HG02798 (cell line): ENCODE results near the gene ZFY.
"Not testable (repeated sequence)": the region's sequence is repeated elsewhere in the genome, so short reads cannot be mapped to it uniquely, and the experiment has no call there.

Experiments
- ATAC-seq: cut with Tn5 transposase; IDR thresholded peaks from one replicate; pipeline ENCODE4 v1.9.1; 2021; ENCODE audit warnings: mild to moderate bottlenecking; ENCODE audit not compliant: unreplicated experiment, poor library complexity

Gene ZFY

GRCh38 chrY:2972708-2973107, 37.5 kb downstream of the ZFY start:
- ATAC-seq = peak; percentile 38

- peak; percentile 64 for ATAC-seq
These were observed 38.0 kb downstream of the ZFY start for GRCh38 chrY:2973110-2973751.

DNA sequence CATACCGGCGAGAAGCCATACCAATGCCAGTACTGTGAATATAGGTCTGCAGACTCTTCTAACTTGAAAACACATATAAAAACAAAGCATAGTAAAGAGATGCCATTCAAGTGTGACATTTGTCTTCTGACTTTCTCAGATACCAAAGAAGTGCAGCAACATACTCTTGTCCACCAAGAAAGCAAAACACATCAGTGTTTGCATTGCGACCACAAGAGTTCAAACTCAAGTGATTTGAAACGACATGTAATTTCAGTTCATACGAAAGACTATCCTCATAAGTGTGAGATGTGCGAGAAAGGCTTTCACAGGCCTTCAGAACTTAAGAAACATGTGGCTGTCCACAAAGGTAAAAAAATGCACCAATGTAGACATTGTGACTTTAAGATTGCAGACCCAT, 44.1 kb downstream of the ZFY start:
- ATAC-seq = no peak

GRCh38 chrY:2984491-2984890, 49.3 kb downstream of the ZFY start:
- ATAC-seq = no peak

GRCh38 chrY:2987178-2987577, 52.0 kb downstream of the ZFY start:
- not testable (repeated sequence) for ATAC-seq

DNA sequence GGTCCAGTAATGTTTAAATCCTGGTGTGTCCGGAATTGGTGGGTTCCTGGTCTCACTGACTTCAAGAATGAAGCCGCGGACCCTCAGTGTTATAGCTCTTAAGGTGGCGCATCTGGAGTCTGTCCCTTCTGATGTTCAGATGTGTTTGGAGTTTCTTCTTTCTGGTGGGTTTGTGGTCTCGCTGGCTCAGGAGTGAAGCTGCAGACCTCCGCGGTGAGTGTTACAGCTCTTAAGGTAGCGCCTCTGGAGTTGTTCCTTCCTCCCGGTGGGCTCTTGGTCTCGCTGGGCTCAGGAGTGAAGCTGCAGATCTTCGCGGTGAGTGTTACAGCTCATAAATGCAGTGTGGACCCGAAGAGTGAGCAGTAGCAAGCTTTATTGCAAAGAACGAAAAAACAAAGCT, 62.2 kb downstream of the ZFY start:
- not testable (repeated sequence) for ATAC-seq

DNA sequence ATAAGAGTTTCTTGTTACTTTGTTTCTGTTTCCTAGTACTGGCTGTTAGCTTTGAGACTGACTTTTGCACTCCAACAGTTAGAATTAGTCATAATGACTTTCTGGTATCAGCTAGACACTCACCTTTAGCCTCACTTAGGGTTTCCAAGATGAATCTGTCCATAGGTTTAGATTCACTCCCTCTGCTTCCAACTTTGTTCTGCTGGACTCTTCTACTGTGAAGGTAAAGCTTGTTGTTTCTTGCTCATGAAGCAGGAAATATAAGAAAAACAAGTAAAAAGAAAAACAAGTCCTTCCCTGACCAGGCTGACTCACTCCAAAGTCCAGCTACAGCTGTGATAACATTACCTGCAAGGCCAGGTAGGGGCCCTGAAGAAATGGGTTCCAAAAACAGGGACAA, 67.0 kb downstream of the ZFY start:
- no peak for ATAC-seq

GRCh38 chrY:3002680-3003515, 67.7 kb downstream of the ZFY start:
- ATAC-seq = peak; percentile 50

DNA sequence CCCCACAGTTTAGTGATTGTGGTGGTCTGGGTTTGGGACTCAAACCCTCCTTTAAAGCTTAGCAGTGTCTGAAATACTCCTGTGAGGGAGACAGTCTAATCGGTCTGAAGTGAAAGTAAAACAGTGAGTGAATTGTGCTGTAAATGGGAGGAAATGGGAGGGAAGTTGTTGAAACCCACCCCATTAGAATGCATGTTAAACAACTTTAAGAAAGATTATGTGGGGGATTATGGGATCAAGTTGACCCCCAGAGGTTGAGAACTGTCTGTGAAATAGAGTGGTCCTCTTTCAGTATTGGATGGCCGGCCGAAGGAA, 68.3 kb downstream of the ZFY start:
- ATAC-seq = peak; percentile 36

- peak; percentile 57 for ATAC-seq
These were observed 68.7 kb downstream of the ZFY start for GRCh38 chrY:3003846-3004245.

DNA sequence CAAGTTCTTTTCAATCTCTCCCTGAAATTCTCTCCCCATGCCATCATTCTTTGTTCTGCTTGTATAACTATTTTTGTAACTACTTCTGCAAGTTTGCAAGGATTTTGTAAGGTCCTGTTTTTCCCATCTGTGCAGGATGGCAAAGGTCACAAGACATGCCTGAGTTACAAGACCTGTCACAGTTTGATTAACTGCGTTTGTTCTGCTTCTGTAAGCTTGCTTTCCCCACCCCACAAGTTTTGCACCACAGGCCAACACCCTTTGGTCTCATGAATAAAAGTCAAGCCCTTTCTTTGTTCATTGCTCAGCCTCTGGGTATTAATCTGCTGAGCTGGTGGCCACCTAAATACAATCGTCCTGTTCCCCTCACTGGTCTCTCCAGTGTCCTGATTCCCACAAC, 70.8 kb downstream of the ZFY start:
- not testable (repeated sequence) for ATAC-seq

DNA sequence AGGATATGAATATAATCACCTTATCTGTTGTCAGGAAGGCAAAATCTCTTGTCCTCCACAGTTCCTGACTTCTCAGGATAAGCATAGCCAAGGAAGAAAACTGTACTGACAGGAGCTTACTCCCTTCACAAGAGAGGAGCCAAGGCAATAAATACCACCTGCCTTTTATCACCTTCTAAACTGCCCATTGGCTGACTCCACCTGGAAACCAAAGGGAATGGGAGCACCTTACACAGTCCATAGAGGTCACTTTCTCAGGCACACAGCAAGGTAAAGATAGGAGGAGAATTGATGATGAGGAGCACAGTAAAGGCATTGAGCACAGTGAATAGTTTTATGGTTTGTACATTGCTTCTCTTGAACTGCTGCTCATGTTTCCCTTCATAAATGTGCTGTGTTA, 72.8 kb downstream of the ZFY start:
- no peak for ATAC-seq

DNA sequence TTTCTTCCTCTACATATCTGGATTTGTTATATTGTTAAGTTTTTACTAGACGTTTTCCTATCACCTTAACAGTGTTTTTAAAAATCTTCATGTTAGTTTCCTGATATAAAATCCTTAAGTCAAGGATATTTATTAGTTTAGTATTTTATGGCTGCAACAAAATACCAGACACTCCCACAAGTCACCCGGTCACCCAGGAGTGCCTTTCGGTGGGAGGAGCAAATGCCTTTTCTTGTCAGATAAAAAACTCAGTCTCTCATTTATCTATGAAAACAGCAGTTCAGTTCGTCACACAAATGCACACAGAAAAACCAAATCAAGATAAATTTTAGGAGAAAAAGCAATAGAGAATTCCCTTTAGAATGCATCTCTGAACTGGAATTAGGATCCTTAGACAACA, 77.0 kb downstream of the ZFY start:
- ATAC-seq = no peak

GRCh38 chrY:3016594-3016993, 81.4 kb downstream of the ZFY start:
- ATAC-seq = no peak

- no peak for ATAC-seq
These were observed 83.4 kb downstream of the ZFY start for GRCh38 chrY:3018546-3018945.

GRCh38 chrY:3019584-3019983, 84.4 kb downstream of the ZFY start:
- ATAC-seq = no peak

- peak; percentile 50 for ATAC-seq
These were observed 86.0 kb downstream of the ZFY start for GRCh38 chrY:3021176-3021575.

- peak; percentile 43 for ATAC-seq
These were observed 88.4 kb downstream of the ZFY start for GRCh38 chrY:3023606-3024005.

DNA sequence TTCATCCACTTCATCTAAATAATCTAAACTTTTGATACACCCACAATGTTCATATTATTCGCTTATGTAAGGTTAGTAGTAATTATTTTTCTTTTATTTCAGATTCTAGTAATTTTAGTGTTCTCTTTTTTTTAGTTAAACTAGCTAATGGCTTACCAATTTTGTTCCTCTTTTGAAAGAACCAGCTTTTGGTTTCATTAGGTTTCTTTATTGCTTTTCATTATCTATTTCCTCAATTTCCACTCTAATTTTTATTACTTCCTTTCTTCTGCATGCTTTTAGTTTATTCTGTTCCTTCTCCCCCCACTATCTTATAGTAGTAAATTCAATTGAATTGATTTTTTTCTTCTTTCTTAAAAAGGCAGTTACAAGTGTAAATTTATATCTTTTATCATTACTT, 90.2 kb downstream of the ZFY start:
- ATAC-seq = no peak
